ENCODE results near the gene SDK1.

- TF ChIP-seq CTCF (IDR thresholded peaks at IDR 0.05) (no peak), POLR2A (IDR thresholded peaks at IDR 0.05) (no peak)
Measured at GRCh38 chr7:3739983-3740382, 438.9 kb downstream of the SDK1 start.

Measured in vagina (tissue), 2 donors.